Trophoblast cell (in vitro differentiated cells and primary cell): ENCODE data around the gene CRTAP.
"Not testable (repeated sequence)": the region's sequence is repeated elsewhere in the genome, so short reads cannot be mapped to it uniquely, and the experiment has no call there.

Experiments used
- DNase-seq, 2 donors: peaks; one replicate each; pipeline ENCODE4 v3.0.0-alpha.2; 2016
- H2AFZ ChIP-seq: 2 replicates; pipeline ENCODE4 v1.6.1; 2013; ENCODE audit warnings: low read length, moderate library complexity, mild to moderate bottlenecking; ENCODE audit not compliant: insufficient read depth, poor library complexity
- H2AK5ac ChIP-seq: 2 replicates; pipeline ENCODE4 v1.6.1; 2013; ENCODE audit warnings: mild to moderate bottlenecking, low read length
- H2BK120ac ChIP-seq: 2 replicates; pipeline ENCODE4 v1.6.1; 2013; ENCODE audit warnings: low read length, mild to moderate bottlenecking, moderate library complexity; ENCODE audit not compliant: insufficient read depth, poor library complexity
- H2BK12ac ChIP-seq: 2 replicates; pipeline ENCODE4 v1.6.1; 2013; ENCODE audit warnings: mild to moderate bottlenecking, low read length, moderate library complexity
- H2BK5ac ChIP-seq: 2 replicates; pipeline ENCODE4 v1.6.1; 2013; ENCODE audit warnings: low read length, low read depth, moderate library complexity, mild to moderate bottlenecking; ENCODE audit not compliant: poor library complexity
- H3K14ac ChIP-seq: 2 replicates; pipeline ENCODE4 v1.6.1; 2013; ENCODE audit warnings: mild to moderate bottlenecking, low read length
- H3K18ac ChIP-seq: 2 replicates; pipeline ENCODE4 v1.6.1; 2013; ENCODE audit warnings: mild to moderate bottlenecking, low read length
- H3K23ac ChIP-seq: 2 replicates; pipeline ENCODE4 v1.6.1; 2013; ENCODE audit warnings: low read length
- H3K27ac ChIP-seq: 2 replicates; pipeline ENCODE4 v1.5.1; 2013; ENCODE audit warnings: low read depth, mild to moderate bottlenecking, inconsistent platforms, low read length, moderate library complexity
- H3K27me3 ChIP-seq: 2 replicates; pipeline ENCODE4 v1.6.1; 2013; ENCODE audit warnings: inconsistent platforms, mild to moderate bottlenecking, low read length, moderate library complexity; ENCODE audit not compliant: insufficient read depth
- H3K36me3 ChIP-seq, 2 experiments: 1 replicate in 1 of 2; 2 replicates in 1 of 2; pipeline ENCODE4 v1.6.1; 2013; ENCODE audit warnings: low read length in 2 of 2, mild to moderate bottlenecking in 2 of 2, moderate library complexity in 1 of 2; ENCODE audit not compliant: insufficient read depth in 2 of 2, control insufficient read depth in 1 of 2
- H3K4ac ChIP-seq: 2 replicates; pipeline ENCODE4 v1.6.1; 2013; ENCODE audit warnings: low read depth, mild to moderate bottlenecking, low read length, moderate library complexity
- H3K4me1 ChIP-seq, 2 experiments: 1 replicate in 1 of 2; 2 replicates in 1 of 2; pipeline ENCODE4 v1.6.1; 2013; ENCODE audit warnings: low read length in 2 of 2, mild to moderate bottlenecking in 2 of 2, moderate library complexity in 1 of 2; ENCODE audit not compliant: insufficient read depth in 2 of 2, control insufficient read depth in 1 of 2
- H3K4me2 ChIP-seq: 2 replicates; pipeline ENCODE4 v1.6.1; 2013; ENCODE audit warnings: inconsistent platforms, mild to moderate bottlenecking, low read length, moderate library complexity
- H3K4me3 ChIP-seq: 2 replicates; pipeline ENCODE4 v1.5.1; 2013; ENCODE audit warnings: mild to moderate bottlenecking, low read depth, low read length, inconsistent platforms
- H3K79me1 ChIP-seq: one replicate; pipeline ENCODE4 v1.6.1; 2013; ENCODE audit warnings: low read length
- H3K79me2 ChIP-seq: 2 replicates; pipeline ENCODE4 v1.6.1; 2013; ENCODE audit warnings: low read length, mild to moderate bottlenecking; ENCODE audit not compliant: control insufficient read depth, insufficient read depth, poor library complexity
- H3K9ac ChIP-seq: 2 replicates; pipeline ENCODE4 v1.6.1; 2013; ENCODE audit warnings: mild to moderate bottlenecking, low read length
- H3K9me3 ChIP-seq: 2 replicates; pipeline ENCODE4 v1.6.1; 2013; ENCODE audit warnings: low read depth, mild to moderate bottlenecking, control low read depth, inconsistent platforms, low read length; ENCODE audit not compliant: insufficient read depth
- H4K12ac ChIP-seq: 2 replicates; pipeline ENCODE4 v1.6.1; 2013; ENCODE audit warnings: low read depth, mild to moderate bottlenecking, low read length, moderate library complexity
- H4K8ac ChIP-seq: 2 replicates; pipeline ENCODE4 v1.6.1; 2013; ENCODE audit warnings: low read depth, mild to moderate bottlenecking, low read length, moderate library complexity
- H4K91ac ChIP-seq: one replicate; pipeline ENCODE4 v1.6.1; 2013; ENCODE audit warnings: low read depth, mild to moderate bottlenecking, low read length, moderate library complexity
- WGBS: extraction: QIAGEN DNeasy Blood & Tissue Kit; methylation state at CpG from one replicate; pipeline ENCODE4 v1.1.7; 2013; ENCODE audit warnings: missing lambda C conversion rate; ENCODE audit not compliant: insufficient read length, insufficient coverage; ENCODE audit errors: extremely low coverage; 5-methylcytosine and 5-hydroxymethylcytosine counted together

CRTAP gene

GRCh38 chr3:33181641-33182040, 67.8 kb downstream of the CRTAP start:
- H2BK120ac ChIP-seq, H3K4ac ChIP-seq, H3K27ac ChIP-seq, H4K12ac ChIP-seq, H3K14ac ChIP-seq, H2BK12ac ChIP-seq, H3K27me3 ChIP-seq, H3K9me3 ChIP-seq, DNase-seq, H3K4me1 ChIP-seq, H2BK5ac ChIP-seq, H3K36me3 ChIP-seq, H4K8ac ChIP-seq, H3K23ac ChIP-seq, H3K79me2 ChIP-seq, H3K4me3 ChIP-seq, H2AFZ ChIP-seq, H3K4me2 ChIP-seq, H2AK5ac ChIP-seq, H3K79me1 ChIP-seq, H3K9ac ChIP-seq, H3K18ac ChIP-seq, H4K91ac ChIP-seq: not testable (repeated sequence)
- no CpG with 5 or more reads among the region's 1 CpG for WGBS

GRCh38 chr3:33184863-33185262, 71.0 kb downstream of the CRTAP start:
- Histone ChIP-seq H3K14ac (no peak overlapping the region), H2AK5ac (no peak overlapping the region), H2BK12ac (no peak overlapping the region), H3K27ac (no peak overlapping the region), H4K8ac (no peak overlapping the region), H3K9me3 (no peaks in the 10 kb centered on the region), H2BK5ac (no peak overlapping the region), H3K4ac (no peak overlapping the region), H2BK120ac (no peak overlapping the region), H3K27me3 (no peaks in the 10 kb centered on the region), H4K91ac (no peak overlapping the region), H3K4me2 (no peak overlapping the region), H3K23ac (no peak overlapping the region), H3K4me1 (no peaks in the 10 kb centered on the region), H3K79me1 (no peaks in the 10 kb centered on the region), H3K9ac (no peak overlapping the region), H4K12ac (no peak overlapping the region), H2AFZ (no peak overlapping the region), H3K18ac (no peak overlapping the region), H3K79me2 (no peaks in the 10 kb centered on the region), H3K36me3 (no peaks in the 10 kb centered on the region), H3K4me3 (no peak overlapping the region)
- no peak for DNase-seq
- no CpG with 5 or more reads among the region's 2 CpGs for WGBS

GRCh38 chr3:33186524-33187367, 72.9 kb downstream of the CRTAP start:
- Histone ChIP-seq H3K4ac (no peak overlapping the region), H3K9me3 (no peaks in the 10 kb centered on the region)
- WGBS = no CpG with 5 or more reads among the region's 13 CpGs

GRCh38 chr3:33187368-33187634, 73.5 kb downstream of the CRTAP start:
- Histone ChIP-seq H3K9ac (no peak overlapping the region), H3K14ac (no peak overlapping the region), H3K36me3 (no peaks in the 10 kb centered on the region), H2AFZ (no peak overlapping the region), H3K27me3 (no peaks in the 10 kb centered on the region), H3K79me1 (no peaks in the 10 kb centered on the region), H3K27ac (no peak overlapping the region), H4K8ac (no peak overlapping the region), H2BK120ac (no peak overlapping the region), H3K18ac (no peak overlapping the region), H4K12ac (no peak overlapping the region), H2AK5ac (no peak overlapping the region), H3K9me3 (no peaks in the 10 kb centered on the region), H3K4me2 (no peak overlapping the region), H3K4ac (no peak overlapping the region), H3K4me1 (no peaks in the 10 kb centered on the region), H4K91ac (no peak overlapping the region), H2BK12ac (no peak overlapping the region), H3K23ac (no peak overlapping the region), H3K79me2 (no peaks in the 10 kb centered on the region), H3K4me3 (no peak overlapping the region), H2BK5ac (no peak overlapping the region)
- WGBS = no CpG with 5 or more reads among the region's 3 CpGs
- no peak for DNase-seq

More at GRCh38 chr3:33186524-33187367, 72.9 kb downstream of the CRTAP start:
- peak in 1 of 2 donors; percentile 21 for DNase-seq
- no peak overlapping the region for H3K23ac ChIP-seq
- no peak overlapping the region for H2BK120ac ChIP-seq
- no peak overlapping the region for H3K4me3 ChIP-seq
- H3K36me3 ChIP-seq = no peaks in the 10 kb centered on the region
- no peaks in the 10 kb centered on the region for H3K27me3 ChIP-seq
- H4K8ac ChIP-seq = no peak overlapping the region
- no peak overlapping the region for H3K14ac ChIP-seq
- H3K4me1 ChIP-seq = no peaks in the 10 kb centered on the region
- H3K79me1 ChIP-seq = no peaks in the 10 kb centered on the region
- no peak overlapping the region for H3K18ac ChIP-seq
- no peak overlapping the region for H4K12ac ChIP-seq
- no peak overlapping the region for H3K27ac ChIP-seq
- H2BK12ac ChIP-seq = no peak overlapping the region
- H2AK5ac ChIP-seq = no peak overlapping the region
- H2AFZ ChIP-seq = no peak overlapping the region
- no peak overlapping the region for H3K4me2 ChIP-seq
- no peaks in the 10 kb centered on the region for H3K79me2 ChIP-seq
- no peak overlapping the region for H2BK5ac ChIP-seq
- H3K9ac ChIP-seq = no peak overlapping the region
- no peak overlapping the region for H4K91ac ChIP-seq
